ENCODE data around the gene RCAN2.

The RCAN2 gene

GRCh38 chr6:46325561-46326530 lies 165.4 kb downstream of the RCAN2 start:
- H3K27me3 ChIP-seq (replicated peaks; ENCODE audit: control insufficient read depth, insufficient read depth, low read length) = no peaks in the 10 kb centered on the region
- H3K9ac ChIP-seq (ENCODE audit: low read length) = peak overlapping the region; percentile 61
- H3K9me3 ChIP-seq (ENCODE audit: control insufficient read depth, low read length) = no peaks in the 10 kb centered on the region
- H3K4me3 ChIP-seq (ENCODE audit: low read length) = peak overlapping the region; percentile 70
- DNase-seq (ENCODE audit: low read depth) = peak; percentile 75
- peaks cover 75% of the 10 kb centered on the region for H3K4me1 ChIP-seq (ENCODE audit: control insufficient read depth, insufficient read depth, low read length)
- no peaks in the 10 kb centered on the region for H3K36me3 ChIP-seq (ENCODE audit: control insufficient read depth, insufficient read depth, low read length, severe bottlenecking)

- Histone ChIP-seq H3K4me3 (ENCODE audit: low read length) (peak overlapping the region; percentile 70), H3K9me3 (ENCODE audit: control insufficient read depth, low read length) (no peaks in the 10 kb centered on the region), H3K4me1 (ENCODE audit: control insufficient read depth, insufficient read depth, low read length) (peaks cover 83% of the 10 kb centered on the region), H3K36me3 (ENCODE audit: control insufficient read depth, insufficient read depth, low read length, severe bottlenecking) (no peaks in the 10 kb centered on the region), H3K9ac (ENCODE audit: low read length) (peak overlapping the region; percentile 61), H3K27me3 (replicated peaks; ENCODE audit: control insufficient read depth, insufficient read depth, low read length) (no peaks in the 10 kb centered on the region)
- no peak for DNase-seq (ENCODE audit: low read depth)
Measured at GRCh38 chr6:46324706-46325105, 166.5 kb downstream of the RCAN2 start.

- Histone ChIP-seq H3K9me3 (ENCODE audit: control insufficient read depth, low read length) (no peaks in the 10 kb centered on the region), H3K4me1 (ENCODE audit: control insufficient read depth, insufficient read depth, low read length) (peaks cover 79% of the 10 kb centered on the region), H3K9ac (ENCODE audit: low read length) (peak overlapping the region; percentile 61), H3K4me3 (ENCODE audit: low read length) (peak overlapping the region; percentile 70), H3K27me3 (replicated peaks; ENCODE audit: control insufficient read depth, insufficient read depth, low read length) (no peaks in the 10 kb centered on the region), H3K36me3 (ENCODE audit: control insufficient read depth, insufficient read depth, low read length, severe bottlenecking) (no peaks in the 10 kb centered on the region)
- DNase-seq (ENCODE audit: low read depth) = no peak
Measured at GRCh38 chr6:46323966-46324622, 167.2 kb downstream of the RCAN2 start.

- H3K4me3 ChIP-seq (ENCODE audit: low read length) = peak overlapping the region; percentile 70
- H3K9ac ChIP-seq (ENCODE audit: low read length) = peak overlapping the region; percentile 61
- DNase-seq (ENCODE audit: low read depth) = peak; percentile 91
- no peaks in the 10 kb centered on the region for H3K9me3 ChIP-seq (ENCODE audit: control insufficient read depth, low read length)
- H3K27me3 ChIP-seq (replicated peaks; ENCODE audit: control insufficient read depth, insufficient read depth, low read length) = no peaks in the 10 kb centered on the region
- no peaks in the 10 kb centered on the region for H3K36me3 ChIP-seq (ENCODE audit: control insufficient read depth, insufficient read depth, low read length, severe bottlenecking)
- H3K4me1 ChIP-seq (ENCODE audit: control insufficient read depth, insufficient read depth, low read length) = peaks cover 72% of the 10 kb centered on the region
Measured at GRCh38 chr6:46323312-46323965, 167.8 kb downstream of the RCAN2 start.

- no peak for DNase-seq (ENCODE audit: low read depth)
- peaks cover 58% of the 10 kb centered on the region for H3K4me1 ChIP-seq (ENCODE audit: control insufficient read depth, insufficient read depth, low read length)
- H3K9ac ChIP-seq (ENCODE audit: low read length) = peak overlapping the region; percentile 66
- no peaks in the 10 kb centered on the region for H3K36me3 ChIP-seq (ENCODE audit: control insufficient read depth, insufficient read depth, low read length, severe bottlenecking)
- H3K9me3 ChIP-seq (ENCODE audit: control insufficient read depth, low read length) = no peaks in the 10 kb centered on the region
- H3K27me3 ChIP-seq (replicated peaks; ENCODE audit: control insufficient read depth, insufficient read depth, low read length) = no peaks in the 10 kb centered on the region
- peak overlapping the region; percentile 42 for H3K4me3 ChIP-seq (ENCODE audit: low read length)
Measured at GRCh38 chr6:46320505-46320904, 170.7 kb downstream of the RCAN2 start.

- no peak for DNase-seq (ENCODE audit: low read depth)
- H3K9ac ChIP-seq (ENCODE audit: low read length) = no peak overlapping the region
- H3K9me3 ChIP-seq (ENCODE audit: control insufficient read depth, low read length) = no peaks in the 10 kb centered on the region
- H3K27me3 ChIP-seq (replicated peaks; ENCODE audit: control insufficient read depth, insufficient read depth, low read length) = no peaks in the 10 kb centered on the region
- no peak overlapping the region for H3K4me3 ChIP-seq (ENCODE audit: low read length)
- no peaks in the 10 kb centered on the region for H3K36me3 ChIP-seq (ENCODE audit: control insufficient read depth, insufficient read depth, low read length, severe bottlenecking)
- H3K4me1 ChIP-seq (ENCODE audit: control insufficient read depth, insufficient read depth, low read length) = peaks cover 37% of the 10 kb centered on the region
Measured at GRCh38 chr6:46315589-46315988, 175.7 kb downstream of the RCAN2 start.

GRCh38 chr6:46312654-46313053 lies 178.6 kb downstream of the RCAN2 start:
- Histone ChIP-seq H3K4me3 (ENCODE audit: low read length) (no peak overlapping the region), H3K9me3 (ENCODE audit: control insufficient read depth, low read length) (no peaks in the 10 kb centered on the region), H3K36me3 (ENCODE audit: control insufficient read depth, insufficient read depth, low read length, severe bottlenecking) (no peaks in the 10 kb centered on the region), H3K27me3 (replicated peaks; ENCODE audit: control insufficient read depth, insufficient read depth, low read length) (no peaks in the 10 kb centered on the region), H3K9ac (ENCODE audit: low read length) (peak overlapping the region; percentile 64), H3K4me1 (ENCODE audit: control insufficient read depth, insufficient read depth, low read length) (peaks cover 54% of the 10 kb centered on the region)
- DNase-seq (ENCODE audit: low read depth) = no peak

GRCh38 chr6:46310196-46310595 lies 181.1 kb downstream of the RCAN2 start:
- Histone ChIP-seq H3K4me3 (ENCODE audit: low read length) (no peak overlapping the region), H3K36me3 (ENCODE audit: control insufficient read depth, insufficient read depth, low read length, severe bottlenecking) (no peaks in the 10 kb centered on the region), H3K9me3 (ENCODE audit: control insufficient read depth, low read length) (no peaks in the 10 kb centered on the region), H3K9ac (ENCODE audit: low read length) (peak overlapping the region; percentile 11), H3K27me3 (replicated peaks; ENCODE audit: control insufficient read depth, insufficient read depth, low read length) (no peaks in the 10 kb centered on the region), H3K4me1 (ENCODE audit: control insufficient read depth, insufficient read depth, low read length) (peaks cover 56% of the 10 kb centered on the region)
- peak; percentile 41 for DNase-seq (ENCODE audit: low read depth)

GRCh38 chr6:46306431-46306830 lies 184.8 kb downstream of the RCAN2 start:
- DNase-seq (ENCODE audit: low read depth) = no peak
- H3K4me1 ChIP-seq (ENCODE audit: control insufficient read depth, insufficient read depth, low read length) = peaks cover 38% of the 10 kb centered on the region
- H3K27me3 ChIP-seq (replicated peaks; ENCODE audit: control insufficient read depth, insufficient read depth, low read length) = no peaks in the 10 kb centered on the region
- no peaks in the 10 kb centered on the region for H3K36me3 ChIP-seq (ENCODE audit: control insufficient read depth, insufficient read depth, low read length, severe bottlenecking)
- no peak overlapping the region for H3K9ac ChIP-seq (ENCODE audit: low read length)
- H3K9me3 ChIP-seq (ENCODE audit: control insufficient read depth, low read length) = peaks cover 4% of the 10 kb centered on the region
- H3K4me3 ChIP-seq (ENCODE audit: low read length) = no peak overlapping the region

- no peaks in the 10 kb centered on the region for H3K27me3 ChIP-seq (replicated peaks; ENCODE audit: control insufficient read depth, insufficient read depth, low read length)
- H3K9me3 ChIP-seq (ENCODE audit: control insufficient read depth, low read length) = peaks cover 4% of the 10 kb centered on the region
- peaks cover 32% of the 10 kb centered on the region for H3K4me1 ChIP-seq (ENCODE audit: control insufficient read depth, insufficient read depth, low read length)
- H3K9ac ChIP-seq (ENCODE audit: low read length) = no peak overlapping the region
- no peak for DNase-seq (ENCODE audit: low read depth)
- no peak overlapping the region for H3K4me3 ChIP-seq (ENCODE audit: low read length)
- no peaks in the 10 kb centered on the region for H3K36me3 ChIP-seq (ENCODE audit: control insufficient read depth, insufficient read depth, low read length, severe bottlenecking)
Measured at GRCh38 chr6:46305833-46306232, 185.4 kb downstream of the RCAN2 start.

GRCh38 chr6:46305236-46305635 lies 186.0 kb downstream of the RCAN2 start:
- H3K9me3 ChIP-seq (ENCODE audit: control insufficient read depth, low read length) = peaks cover 4% of the 10 kb centered on the region
- H3K27me3 ChIP-seq (replicated peaks; ENCODE audit: control insufficient read depth, insufficient read depth, low read length) = no peaks in the 10 kb centered on the region
- no peaks in the 10 kb centered on the region for H3K36me3 ChIP-seq (ENCODE audit: control insufficient read depth, insufficient read depth, low read length, severe bottlenecking)
- H3K4me1 ChIP-seq (ENCODE audit: control insufficient read depth, insufficient read depth, low read length) = peaks cover 26% of the 10 kb centered on the region
- DNase-seq (ENCODE audit: low read depth) = no peak
- H3K9ac ChIP-seq (ENCODE audit: low read length) = no peak overlapping the region
- H3K4me3 ChIP-seq (ENCODE audit: low read length) = no peak overlapping the region

Measured in adipocyte (in vitro differentiated cells).